ENCODE data around the gene MED13L.

- TF ChIP-seq CTCF (IDR thresholded peaks at IDR 0.05) (no peak), EP300 (IDR thresholded peaks at IDR 0.05) (no peak), POLR2A (IDR thresholded peaks at IDR 0.05) (no peak)
Measured at GRCh38 chr12:116091579-116091978, 185.9 kb downstream of the MED13L start.
